Neural progenitor cell (in vitro differentiated cells): ENCODE data around the gene ENPP6. TPM values are rescaled to one million over a fixed set of nuclear protein-coding genes. Genes with fewer than 3 reads are reported as not detected.
A peak's percentile ranks its signal among the peaks of the same experiment; 100 is the strongest.

Source experiments
- DNase-seq: peaks from one replicate; pipeline ENCODE4 v3.0.0-alpha.2; 2016; ENCODE audit warnings: low spot score
- H2AFZ ChIP-seq: fragments of 200-600 bp; sonication (generic); replicated peaks from 2 replicates; pipeline ENCODE4 v1.6.1; 2016; ENCODE audit warnings: antibody characterized with exemption
- H3F3A ChIP-seq: fragments of 200-600 bp; sonication (generic); 2 replicates; pipeline ENCODE4 v1.6.1; 2016; ENCODE audit warnings: antibody characterized with exemption, low read depth
- H3K27ac ChIP-seq: fragments of 200-600 bp; sonication (generic); 2 replicates; pipeline ENCODE4 v1.5.1; 2016; ENCODE audit warnings: mild to moderate bottlenecking
- H3K27me3 ChIP-seq: fragments of 200-600 bp; sonication (generic); 2 replicates; pipeline ENCODE4 v1.6.1; 2016; ENCODE audit warnings: mild to moderate bottlenecking, moderate library complexity
- H3K36me3 ChIP-seq: fragments of 200-600 bp; sonication (generic); 2 replicates; pipeline ENCODE4 v1.5.1; 2016
- H3K4me1 ChIP-seq: fragments of 200-600 bp; sonication (generic); 2 replicates; pipeline ENCODE4 v1.6.1; 2016; ENCODE audit warnings: mixed run types
- H3K4me2 ChIP-seq: fragments of 200-600 bp; sonication (generic); 2 replicates; pipeline ENCODE4 v1.6.1; 2016
- H3K4me3 ChIP-seq: fragments of 200-600 bp; sonication (generic); 2 replicates; pipeline ENCODE4 v1.5.1; 2016
- H3K79me2 ChIP-seq: fragments of 200-600 bp; sonication (generic); 2 replicates; pipeline ENCODE4 v1.6.1; 2016; ENCODE audit warnings: low read depth
- H3K9ac ChIP-seq: fragments of 200-600 bp; sonication (generic); 2 replicates; pipeline ENCODE4 v1.6.1; 2016
- H3K9me3 ChIP-seq: fragments of 200-600 bp; sonication (generic); 2 replicates; pipeline ENCODE4 v1.5.1; 2016; ENCODE audit warnings: low read depth
- H4K20me1 ChIP-seq: fragments of 200-600 bp; sonication (generic); 2 replicates; pipeline ENCODE4 v1.6.1; 2016; ENCODE audit warnings: low read depth
- H3K27ac Mint-ChIP-seq: 3 replicates; pipeline ENCODE4 v1.8.0; 2021; ENCODE audit warnings: mixed read lengths
- H3K27me3 Mint-ChIP-seq: 2 replicates; pipeline ENCODE4 v1.8.0; 2022; ENCODE audit warnings: low read depth, mild to moderate bottlenecking, inconsistent platforms, moderate library complexity, mixed read lengths; ENCODE audit not compliant: insufficient read depth
- H3K36me3 Mint-ChIP-seq: 3 replicates; pipeline ENCODE4 v1.8.0; 2021; ENCODE audit warnings: mixed read lengths
- H3K4me1 Mint-ChIP-seq: 3 replicates; pipeline ENCODE4 v1.8.0; 2021; ENCODE audit warnings: mixed read lengths
- H3K4me3 Mint-ChIP-seq: 3 replicates; pipeline ENCODE4 v1.8.0; 2021; ENCODE audit warnings: mild to moderate bottlenecking, moderate library complexity, mixed read lengths
- H3K9me3 Mint-ChIP-seq: 3 replicates; pipeline ENCODE4 v1.8.0; 2020; ENCODE audit warnings: mixed read lengths
- CTCF ChIP-seq: fragments of 200-600 bp; sonication (generic); IDR thresholded peaks from 2 replicates; pipeline ENCODE4 v1.5.1; 2017; ENCODE audit warnings: antibody characterized with exemption, mild to moderate bottlenecking
- EZH2 ChIP-seq: fragments of 200-600 bp; sonication (generic); IDR thresholded peaks from 2 replicates; pipeline ENCODE4 v1.6.1; 2017; ENCODE audit warnings: antibody characterized with exemption, mild to moderate bottlenecking, moderate library complexity
- EZH2phosphoT487 ChIP-seq: fragments of 200-600 bp; sonication (generic); IDR thresholded peaks from 2 replicates; pipeline ENCODE4 v1.6.1; 2017; ENCODE audit warnings: antibody characterized with exemption
- total RNA-seq: library from RNA; depleted of rRNA; stranded (reverse); fragments of >200 nt; gene quantifications from 2 replicates; pipeline ENCODE4 v1.2.3, GENCODE V29; 2015; ENCODE audit warnings: low replicate concordance

ENPP6 gene
- total RNA-seq, 1 donor from 2014 or later = not detected

- no peaks in the 10 kb centered on the region for H3K9me3 ChIP-seq
- Mint-ChIP-seq H3K36me3 (no peaks in the 10 kb centered on the region), H3K27me3 (peaks cover 5% of the 10 kb centered on the region), H3K4me3 (no peak overlapping the region), H3K27ac (no peak overlapping the region), H3K9me3 (peaks cover 9% of the 10 kb centered on the region), H3K4me1 (peaks cover 11% of the 10 kb centered on the region)
- no peaks in the 10 kb centered on the region for H4K20me1 ChIP-seq
- no peak overlapping the region for H3K4me3 ChIP-seq
- no peak overlapping the region for H3K4me2 ChIP-seq
- no peak for DNase-seq
- no peak overlapping the region for H2AFZ ChIP-seq
- H3K27ac ChIP-seq = no peak overlapping the region
- H3K4me1 ChIP-seq = no peaks in the 10 kb centered on the region
- peaks cover 4% of the 10 kb centered on the region for H3K36me3 ChIP-seq
- no peaks in the 10 kb centered on the region for H3F3A ChIP-seq
- TF ChIP-seq CTCF (no peak), EZH2phosphoT487 (no peak), EZH2 (no peak)
- no peaks in the 10 kb centered on the region for H3K27me3 ChIP-seq
- H3K79me2 ChIP-seq = no peaks in the 10 kb centered on the region
- no peak overlapping the region for H3K9ac ChIP-seq
Measured at GRCh38 chr4:184122631-184123408, 94.9 kb downstream of the ENPP6 start.

- Histone ChIP-seq H2AFZ (no peak overlapping the region), H3K36me3 (no peaks in the 10 kb centered on the region), H3K9me3 (no peaks in the 10 kb centered on the region), H3K9ac (no peak overlapping the region), H4K20me1 (no peaks in the 10 kb centered on the region), H3F3A (no peaks in the 10 kb centered on the region), H3K27me3 (no peaks in the 10 kb centered on the region), H3K4me1 (no peaks in the 10 kb centered on the region), H3K4me3 (no peak overlapping the region), H3K79me2 (no peaks in the 10 kb centered on the region), H3K27ac (no peak overlapping the region), H3K4me2 (no peak overlapping the region)
- DNase-seq = no peak
- TF ChIP-seq EZH2phosphoT487 = no peak
- no peak for TF ChIP-seq CTCF
- TF ChIP-seq EZH2 = no peak
- H3K36me3 Mint-ChIP-seq = no peaks in the 10 kb centered on the region
- H3K27me3 Mint-ChIP-seq = peaks cover 7% of the 10 kb centered on the region
- H3K27ac Mint-ChIP-seq = no peak overlapping the region
- no peak overlapping the region for H3K4me3 Mint-ChIP-seq
- peaks cover 4% of the 10 kb centered on the region for H3K9me3 Mint-ChIP-seq
- peaks cover 11% of the 10 kb centered on the region for H3K4me1 Mint-ChIP-seq
Measured at GRCh38 chr4:184120549-184121127, 97.0 kb downstream of the ENPP6 start.

GRCh38 chr4:184117662-184118199 lies 99.9 kb downstream of the ENPP6 start:
- no peaks in the 10 kb centered on the region for H3K9me3 ChIP-seq
- Mint-ChIP-seq H3K4me3 (peak overlapping the region; percentile 46), H3K4me1 (peaks cover 11% of the 10 kb centered on the region), H3K27me3 (peaks cover 4% of the 10 kb centered on the region), H3K27ac (peak overlapping the region; percentile 37), H3K36me3 (no peaks in the 10 kb centered on the region), H3K9me3 (no peaks in the 10 kb centered on the region)
- H3K27me3 ChIP-seq = no peaks in the 10 kb centered on the region
- no peak overlapping the region for H3K9ac ChIP-seq
- H2AFZ ChIP-seq = no peak overlapping the region
- no peaks in the 10 kb centered on the region for H3K79me2 ChIP-seq
- no peaks in the 10 kb centered on the region for H3F3A ChIP-seq
- no peak overlapping the region for H3K4me2 ChIP-seq
- no peaks in the 10 kb centered on the region for H3K4me1 ChIP-seq
- no peaks in the 10 kb centered on the region for H4K20me1 ChIP-seq
- H3K36me3 ChIP-seq = no peaks in the 10 kb centered on the region
- no peak for DNase-seq
- no peak overlapping the region for H3K4me3 ChIP-seq
- no peak overlapping the region for H3K27ac ChIP-seq
- TF ChIP-seq CTCF (no peak), EZH2 (no peak), EZH2phosphoT487 (no peak)
